ENCODE results near the gene PYM1.

The PYM1 gene

DNA sequence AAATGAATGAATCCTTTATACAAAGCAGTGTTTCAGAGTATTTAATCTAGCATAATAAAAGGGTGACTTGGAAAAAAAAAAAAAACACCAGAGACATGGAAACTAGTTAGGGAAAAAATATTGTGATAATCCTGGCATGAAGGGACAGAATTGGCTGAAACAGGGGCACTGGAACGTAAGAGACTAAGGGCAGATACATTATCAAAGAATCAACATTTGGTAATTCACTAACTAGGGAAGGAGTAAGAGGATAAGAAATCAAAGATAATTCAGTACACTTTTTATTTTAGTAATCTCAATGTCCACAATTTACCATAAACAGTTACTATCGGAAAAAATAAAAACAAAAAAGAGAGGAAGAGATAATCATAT is 18.2 kb downstream of the PYM1 start:
- TF ChIP-seq, protein P1, sequence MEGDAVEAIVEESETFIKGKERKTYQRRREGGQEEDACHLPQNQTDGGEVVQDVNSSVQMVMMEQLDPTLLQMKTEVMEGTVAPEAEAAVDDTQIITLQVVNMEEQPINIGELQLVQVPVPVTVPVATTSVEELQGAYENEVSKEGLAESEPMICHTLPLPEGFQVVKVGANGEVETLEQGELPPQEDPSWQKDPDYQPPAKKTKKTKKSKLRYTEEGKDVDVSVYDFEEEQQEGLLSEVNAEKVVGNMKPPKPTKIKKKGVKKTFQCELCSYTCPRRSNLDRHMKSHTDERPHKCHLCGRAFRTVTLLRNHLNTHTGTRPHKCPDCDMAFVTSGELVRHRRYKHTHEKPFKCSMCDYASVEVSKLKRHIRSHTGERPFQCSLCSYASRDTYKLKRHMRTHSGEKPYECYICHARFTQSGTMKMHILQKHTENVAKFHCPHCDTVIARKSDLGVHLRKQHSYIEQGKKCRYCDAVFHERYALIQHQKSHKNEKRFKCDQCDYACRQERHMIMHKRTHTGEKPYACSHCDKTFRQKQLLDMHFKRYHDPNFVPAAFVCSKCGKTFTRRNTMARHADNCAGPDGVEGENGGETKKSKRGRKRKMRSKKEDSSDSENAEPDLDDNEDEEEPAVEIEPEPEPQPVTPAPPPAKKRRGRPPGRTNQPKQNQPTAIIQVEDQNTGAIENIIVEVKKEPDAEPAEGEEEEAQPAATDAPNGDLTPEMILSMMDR (conservative IDR thresholded peaks at IDR 0.05; ENCODE audit: low read depth, low read length) = no peak
- H3K4me3 ChIP-seq (ENCODE audit: low read length) = no peak overlapping the region
- DNase-seq (ENCODE audit: low read depth) = no peak

GRCh38 chr12:55908726-55909512 is 18.8 kb downstream of the PYM1 start:
- peak; percentile 50 for DNase-seq (ENCODE audit: low read depth)
- no peak overlapping the region for H3K4me3 ChIP-seq (ENCODE audit: low read length)
- TF ChIP-seq, protein P1 (conservative IDR thresholded peaks at IDR 0.05; ENCODE audit: low read depth, low read length) = no peak

DNA sequence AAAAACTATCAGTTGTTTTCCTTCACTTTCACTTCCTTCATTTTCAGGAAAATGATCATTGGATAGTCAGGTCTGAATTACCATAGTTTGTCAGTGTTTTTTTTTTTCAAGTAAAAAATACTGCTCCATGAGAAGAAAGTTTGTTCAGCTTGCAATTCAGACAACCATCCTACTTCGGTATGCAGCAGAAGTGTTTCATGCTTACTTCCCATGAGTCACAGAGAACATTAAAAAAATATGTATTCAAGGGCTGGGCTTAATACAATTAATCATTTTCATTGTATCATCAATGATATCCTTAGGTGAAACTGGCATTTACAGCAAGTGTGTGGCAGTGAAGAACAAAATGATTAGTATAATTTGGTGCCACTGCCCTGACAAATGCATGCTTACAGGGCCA is 21.6 kb downstream of the PYM1 start:
- no peak for DNase-seq (ENCODE audit: low read depth)
- TF ChIP-seq, protein P1 (conservative IDR thresholded peaks at IDR 0.05; ENCODE audit: low read depth, low read length) = no peak
- no peak overlapping the region for H3K4me3 ChIP-seq (ENCODE audit: low read length)

GRCh38 chr12:55901881-55902490 is 25.7 kb downstream of the PYM1 start:
- TF ChIP-seq, protein P1 (conservative IDR thresholded peaks at IDR 0.05; ENCODE audit: low read depth, low read length) = no peak
- no peak for DNase-seq (ENCODE audit: low read depth)
- H3K4me3 ChIP-seq (ENCODE audit: low read length) = no peak overlapping the region

DNA sequence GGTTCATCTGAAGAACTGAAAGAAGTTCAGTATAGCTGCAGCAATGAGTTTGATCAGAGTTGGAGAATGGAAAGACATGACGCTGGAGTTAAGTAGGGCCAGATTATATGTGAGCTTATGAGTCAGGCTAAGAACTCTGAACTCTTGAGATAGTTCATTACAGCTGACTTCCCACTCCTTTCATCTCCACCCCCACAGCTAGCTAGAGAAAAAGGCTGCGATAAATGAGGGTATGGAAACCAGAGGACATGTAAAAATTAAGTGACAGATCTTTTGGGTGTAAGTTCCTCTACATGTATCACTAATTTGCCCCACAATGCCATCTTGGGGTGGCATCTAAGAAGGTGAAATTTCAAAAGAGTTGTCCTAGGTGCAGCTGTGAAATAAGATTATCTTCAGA is 28.6 kb downstream of the PYM1 start:
- peak; percentile 52 for DNase-seq (ENCODE audit: low read depth)
- no peak overlapping the region for H3K4me3 ChIP-seq (ENCODE audit: low read length)

GRCh38 chr12:55893723-55894122 is 34.0 kb downstream of the PYM1 start:
- no peak overlapping the region for H3K4me3 ChIP-seq (ENCODE audit: low read length)
- DNase-seq (ENCODE audit: low read depth) = no peak
- TF ChIP-seq, protein P1 (conservative IDR thresholded peaks at IDR 0.05; ENCODE audit: low read depth, low read length) = no peak

More for the DNA sequence above, 28.6 kb downstream of the PYM1 start:
- TF ChIP-seq, protein P1 (conservative IDR thresholded peaks at IDR 0.05; ENCODE audit: low read depth, low read length) = no peak

DNA sequence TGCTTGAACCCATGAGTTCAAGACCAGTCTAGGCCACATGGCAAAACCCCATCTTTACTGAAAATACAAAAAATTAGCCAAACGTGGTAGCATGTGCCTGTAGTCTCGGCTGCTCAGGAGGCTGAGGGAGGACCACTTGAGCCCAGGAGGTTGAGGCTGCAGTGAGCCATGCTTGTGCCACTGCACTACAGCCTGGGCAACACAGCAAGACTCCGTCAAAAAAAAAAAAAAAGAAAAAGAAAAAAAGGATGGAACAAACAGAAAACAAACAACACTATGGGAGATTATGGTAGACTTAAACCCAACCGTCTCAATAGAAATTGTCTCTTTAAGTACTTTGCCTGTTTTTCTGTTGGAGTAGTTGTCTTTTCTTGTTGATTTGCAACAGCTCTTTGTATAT is 36.4 kb downstream of the PYM1 start:
- no peak for DNase-seq (ENCODE audit: low read depth)
- no peak overlapping the region for H3K4me3 ChIP-seq (ENCODE audit: low read length)
- TF ChIP-seq, protein P1 (conservative IDR thresholded peaks at IDR 0.05; ENCODE audit: low read depth, low read length) = no peak

All from retinal pigment epithelial cell (primary cell).